Middle frontal gyrus (tissue), 1 donor: ENCODE measurements around the gene SEMA3D.

Experiments used
- DNase-seq: peaks from one replicate; pipeline ENCODE4 v3.0.0-alpha.2; 2015; ENCODE audit warnings: low spot score; ENCODE audit errors: extremely low spot score

The SEMA3D gene

DNA sequence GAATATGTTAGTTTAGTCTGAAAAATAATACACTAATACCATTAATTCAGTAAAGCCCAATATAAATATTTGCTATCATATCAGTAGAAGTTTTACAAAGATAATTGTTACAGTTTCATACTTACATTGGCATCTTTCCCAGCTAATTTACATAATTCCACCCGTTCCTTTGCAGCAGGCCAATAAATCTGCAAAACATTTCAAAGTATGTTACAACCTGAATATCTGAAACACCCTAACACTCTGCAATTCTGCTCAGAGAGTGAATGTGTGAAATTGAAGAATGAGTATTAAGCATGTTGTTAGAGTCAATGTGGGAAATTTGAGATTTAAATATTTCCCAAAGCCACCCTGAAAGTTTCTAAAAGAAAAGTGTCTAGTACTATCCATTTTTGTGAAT lies 105.5 kb downstream of the SEMA3D start:
- no peak for DNase-seq

DNA sequence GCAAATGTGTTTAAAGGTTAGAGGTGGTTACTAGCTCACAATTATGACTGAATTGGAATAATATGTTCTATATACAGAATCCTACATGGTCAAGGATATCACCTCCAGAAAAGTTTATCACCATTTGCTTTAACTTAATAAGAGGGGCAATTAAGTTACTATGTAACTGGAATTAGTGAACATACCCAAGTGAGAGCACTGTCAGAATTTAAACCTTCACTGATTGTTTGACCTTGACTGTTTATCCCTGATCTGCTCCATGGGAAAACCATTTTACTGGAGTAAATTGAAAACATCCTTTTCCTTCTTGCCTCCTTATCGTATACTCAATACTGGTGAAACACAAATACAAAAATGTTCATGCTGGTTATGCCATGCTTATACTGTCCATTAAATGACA lies 107.4 kb downstream of the SEMA3D start:
- no peak for DNase-seq

DNA sequence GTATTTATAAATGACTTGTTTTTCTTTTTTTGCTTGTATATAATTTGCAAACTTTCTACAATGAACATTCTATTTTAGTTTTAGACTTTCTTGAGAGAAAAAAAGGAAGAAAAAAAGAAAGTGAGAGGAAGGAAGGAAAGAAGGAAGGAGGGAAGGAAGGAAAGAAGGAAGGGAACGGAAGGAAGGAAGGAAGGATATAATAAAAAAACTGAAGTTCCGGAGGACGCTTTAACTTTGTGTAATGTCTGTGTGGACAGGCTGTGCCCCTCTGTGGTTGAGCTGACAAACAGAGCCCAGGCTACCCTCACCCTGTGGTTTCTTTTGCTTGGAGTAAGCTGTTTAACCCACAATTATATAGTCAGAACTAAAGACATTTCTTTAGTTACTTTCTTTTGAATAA lies 108.7 kb downstream of the SEMA3D start:
- no peak for DNase-seq

DNA sequence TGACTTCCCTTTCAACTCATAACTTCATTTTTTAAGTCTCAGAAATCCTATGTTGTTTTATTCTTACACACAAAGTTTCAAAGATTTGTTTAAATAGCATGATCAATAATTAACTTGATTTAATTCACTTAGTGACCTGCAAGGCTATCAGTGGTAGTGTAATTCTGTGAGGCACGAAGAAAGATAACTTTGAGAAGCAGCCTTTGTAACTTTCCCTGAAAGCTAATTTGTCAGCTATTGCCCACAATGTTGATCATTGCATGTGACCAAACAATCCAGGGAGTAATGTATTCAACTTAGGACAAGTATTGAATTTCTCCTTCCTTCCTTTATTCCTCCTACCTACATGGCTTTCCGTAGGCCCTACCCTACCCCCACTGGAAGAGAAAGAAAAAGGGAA lies 111.0 kb downstream of the SEMA3D start:
- DNase-seq = no peak

DNA sequence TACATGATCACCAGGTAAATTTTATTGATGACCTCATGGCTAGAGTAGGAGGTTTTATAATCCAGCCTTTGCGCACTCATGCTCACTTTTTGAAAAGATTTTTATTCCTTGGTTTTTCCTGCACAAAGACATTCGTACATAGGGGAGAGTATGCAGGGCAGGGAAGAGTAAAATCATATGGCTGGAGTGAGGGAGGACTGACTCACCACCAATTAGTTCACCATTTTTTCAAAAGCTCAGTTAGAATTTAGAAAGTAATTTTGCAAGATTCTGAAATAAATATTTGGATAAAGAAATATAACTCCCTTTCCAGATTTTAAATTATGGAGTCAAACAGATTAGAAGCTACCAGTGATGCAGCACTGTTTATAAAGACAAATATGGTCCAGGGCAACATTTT lies 111.9 kb downstream of the SEMA3D start:
- DNase-seq = no peak

DNA sequence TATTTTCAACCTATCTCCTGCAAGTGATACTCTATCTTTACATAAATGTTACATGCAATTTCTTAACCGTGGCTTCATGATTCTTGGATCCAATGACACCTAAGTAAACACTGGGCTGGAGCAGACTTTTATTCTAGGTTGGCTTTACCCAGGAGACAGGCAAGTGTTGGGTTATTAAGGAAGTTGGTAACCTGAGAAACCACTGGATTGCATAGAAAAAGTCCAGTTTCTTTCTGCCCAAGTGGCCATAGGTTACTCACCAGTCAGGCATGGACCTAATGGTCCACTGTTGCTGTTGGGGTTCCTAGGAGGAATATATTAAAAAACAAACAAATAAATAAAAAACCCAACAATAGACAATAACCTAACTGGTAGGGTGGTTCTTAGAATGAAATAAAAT lies 112.8 kb downstream of the SEMA3D start:
- DNase-seq = no peak

DNA sequence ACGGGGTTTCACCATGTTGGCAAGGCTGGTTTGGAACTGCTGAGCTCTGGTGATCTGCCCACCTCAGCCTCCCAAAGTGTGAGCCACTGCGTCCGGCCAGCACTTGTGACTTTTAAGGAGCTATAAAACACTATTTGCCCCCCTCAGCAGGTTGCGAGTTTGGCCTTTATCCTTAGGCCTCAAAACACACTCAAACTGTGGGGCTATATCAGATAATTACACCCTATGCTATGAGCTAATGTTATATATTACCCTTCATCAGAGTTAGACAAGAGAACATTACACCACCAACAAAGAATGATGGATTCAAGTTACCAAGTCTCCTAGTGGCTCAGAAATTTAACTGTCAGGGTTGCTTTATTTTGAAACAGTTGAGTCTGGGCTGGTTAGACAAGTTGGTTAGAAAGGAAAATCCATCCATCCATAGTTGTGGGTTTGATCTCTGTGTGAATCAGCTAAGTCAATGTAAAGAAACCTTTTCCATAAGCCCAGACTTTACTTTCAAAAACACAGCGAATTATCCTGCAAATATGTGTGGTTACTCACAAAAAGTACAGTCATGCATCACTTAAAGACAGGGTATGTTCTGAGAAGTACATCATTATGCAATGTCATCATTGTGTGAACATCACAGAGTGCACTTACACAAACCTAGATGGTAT lies 115.8 kb downstream of the SEMA3D start:
- DNase-seq = no peak

DNA sequence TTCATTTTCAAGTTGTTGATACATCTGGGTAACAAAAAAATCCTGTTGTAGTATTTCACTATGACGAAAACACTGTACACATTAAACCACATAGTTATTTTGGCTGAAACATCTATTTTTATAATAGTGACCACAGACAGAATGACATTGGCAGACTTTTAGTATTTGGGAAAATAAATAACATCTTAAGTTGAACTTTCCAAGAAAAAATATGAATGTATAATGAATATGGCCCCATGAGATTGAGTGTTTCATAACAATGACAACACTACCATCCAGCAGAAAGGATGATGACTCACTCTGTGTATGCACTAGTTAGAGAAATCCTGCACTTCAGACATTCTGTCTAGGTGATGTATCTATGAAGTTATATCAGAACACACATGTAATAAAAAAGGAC lies 118.1 kb downstream of the SEMA3D start:
- DNase-seq = no peak

DNA sequence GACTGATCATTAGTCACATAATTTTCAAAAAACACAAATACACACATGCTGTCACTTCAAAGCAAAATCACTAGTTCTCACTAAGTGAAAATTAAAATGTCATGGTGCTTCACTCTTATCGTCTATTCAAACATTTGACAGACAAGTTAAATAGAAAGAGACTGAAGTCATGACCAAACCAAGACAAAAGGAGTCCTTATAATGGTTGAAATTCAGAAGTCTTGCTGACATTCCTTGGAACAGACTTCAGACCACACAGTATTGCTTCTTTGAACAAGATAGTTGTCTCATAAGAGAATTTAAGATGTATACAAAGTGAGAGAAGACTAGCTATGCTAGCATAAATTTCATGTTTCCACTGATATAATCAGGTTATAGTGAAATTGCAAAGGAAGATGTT lies 119.5 kb downstream of the SEMA3D start:
- no peak for DNase-seq

DNA sequence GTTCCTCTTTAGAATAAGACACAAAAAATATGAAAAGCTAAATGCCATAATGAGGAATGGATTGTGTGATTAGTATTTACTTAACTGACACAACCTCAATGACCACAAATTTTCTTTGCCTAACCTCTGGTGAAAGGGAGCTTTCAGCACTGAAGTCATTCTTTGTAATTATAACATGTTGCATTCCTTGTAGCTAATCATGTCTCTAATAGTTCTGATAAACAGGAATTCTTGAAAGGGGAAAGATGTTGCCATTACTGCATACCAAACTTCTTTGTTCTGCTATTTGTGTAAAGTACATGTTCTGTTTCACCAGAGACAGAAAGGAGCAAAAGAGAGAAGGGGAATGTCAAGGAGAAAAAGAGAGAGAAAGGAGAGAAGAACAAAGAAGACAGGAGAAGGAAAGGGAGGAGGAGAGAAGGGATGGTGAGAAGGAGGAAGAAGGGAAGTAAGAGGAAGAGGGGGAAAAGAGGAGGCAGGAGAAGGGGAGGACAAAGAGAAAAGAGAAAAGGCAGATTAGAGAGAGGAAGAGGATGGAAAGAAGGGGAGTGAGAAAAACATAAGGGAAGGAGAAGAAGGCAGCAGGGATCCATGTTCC lies 120.9 kb downstream of the SEMA3D start:
- DNase-seq = no peak

DNA sequence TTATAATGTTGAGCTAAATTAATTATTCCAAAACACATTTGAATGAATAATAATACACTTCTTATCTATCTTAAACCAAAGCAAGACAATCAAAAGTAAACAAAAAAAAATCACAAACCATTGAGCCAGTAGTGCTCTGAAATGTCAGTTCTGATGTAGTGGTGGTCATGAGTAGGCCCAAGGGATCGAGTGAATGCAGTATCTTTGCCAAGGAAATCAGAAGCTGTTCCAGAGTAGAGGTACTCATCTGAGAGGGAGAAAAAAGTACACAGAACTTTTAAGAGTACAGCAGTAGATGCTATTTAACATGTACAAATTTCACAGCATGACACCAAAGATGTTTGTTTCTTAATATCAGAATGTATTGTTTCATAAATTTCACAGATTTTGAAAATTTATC lies 121.5 kb downstream of the SEMA3D start:
- DNase-seq = no peak

DNA sequence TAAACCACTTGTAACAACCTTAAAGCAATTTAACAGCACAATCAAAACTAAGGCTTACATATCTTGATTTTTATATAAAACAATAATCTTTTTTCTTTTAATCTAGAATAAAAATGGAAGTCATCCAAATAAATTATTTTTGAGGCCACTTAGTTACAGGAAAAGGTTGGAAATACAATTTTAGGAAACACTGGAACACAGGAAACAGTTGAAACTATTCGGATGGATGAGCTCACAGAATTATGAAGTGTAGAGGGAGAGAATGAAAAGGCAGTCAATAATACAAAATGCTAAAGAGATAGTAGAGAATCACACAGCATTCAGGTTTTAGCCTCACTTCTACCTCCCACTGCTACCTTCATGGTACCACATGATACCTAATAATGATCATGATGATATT lies 124.2 kb downstream of the SEMA3D start:
- DNase-seq = no peak

DNA sequence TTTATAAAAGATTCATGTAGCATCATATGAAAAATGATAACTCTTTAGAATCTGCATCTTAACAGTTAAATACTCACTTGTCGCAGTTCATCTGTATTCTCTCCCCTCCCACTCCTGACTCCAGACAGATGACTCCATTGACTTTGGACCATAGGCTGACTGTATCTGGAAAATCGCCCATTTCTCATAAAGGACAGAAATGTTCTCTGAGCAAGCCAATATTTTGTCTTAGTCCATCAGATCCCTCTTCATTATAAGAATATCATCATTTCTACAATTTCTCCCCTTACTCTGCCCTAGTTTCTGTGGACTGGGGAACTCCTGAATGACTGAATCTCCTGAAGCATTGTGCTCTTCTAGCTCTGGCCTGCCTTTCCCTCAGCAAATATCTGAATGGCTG lies 125.4 kb downstream of the SEMA3D start:
- DNase-seq = no peak

DNA sequence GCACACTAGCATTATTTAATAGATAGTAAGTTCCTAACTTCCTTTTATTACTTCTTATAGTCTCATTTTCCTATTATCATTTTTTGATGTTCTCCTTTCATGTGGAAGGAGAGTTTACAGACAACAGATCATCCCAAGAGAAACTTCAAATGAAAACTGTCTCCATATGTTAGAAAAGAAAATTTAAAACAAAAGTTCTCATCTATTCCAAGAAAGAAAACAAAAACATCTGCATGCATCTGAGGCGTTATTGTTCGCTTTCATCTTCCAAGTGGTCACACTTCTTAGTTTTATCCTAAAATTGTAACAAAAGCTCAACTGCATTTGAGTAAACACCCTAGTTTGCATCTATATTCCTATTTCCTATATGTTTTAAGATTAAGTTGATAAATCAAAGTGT lies 126.2 kb downstream of the SEMA3D start:
- no peak for DNase-seq

DNA sequence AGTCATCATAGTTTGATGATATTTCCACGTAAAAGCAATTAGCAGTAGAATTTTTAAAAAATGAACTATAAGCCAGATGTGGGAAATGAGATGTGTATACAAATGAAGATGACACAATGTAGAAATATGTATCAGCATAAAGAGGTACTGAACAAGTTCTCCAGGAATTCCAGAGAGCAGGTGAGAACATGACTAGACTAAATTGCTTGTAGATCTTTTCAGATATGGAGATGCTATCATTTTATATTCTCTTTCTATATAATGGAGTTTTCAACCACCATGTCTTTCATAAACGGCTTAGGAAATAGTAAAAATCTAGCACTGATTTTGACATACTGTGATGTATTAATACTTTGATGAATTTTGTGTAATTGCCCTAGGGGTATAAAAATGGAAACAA lies 130.9 kb downstream of the SEMA3D start:
- no peak for DNase-seq

DNA sequence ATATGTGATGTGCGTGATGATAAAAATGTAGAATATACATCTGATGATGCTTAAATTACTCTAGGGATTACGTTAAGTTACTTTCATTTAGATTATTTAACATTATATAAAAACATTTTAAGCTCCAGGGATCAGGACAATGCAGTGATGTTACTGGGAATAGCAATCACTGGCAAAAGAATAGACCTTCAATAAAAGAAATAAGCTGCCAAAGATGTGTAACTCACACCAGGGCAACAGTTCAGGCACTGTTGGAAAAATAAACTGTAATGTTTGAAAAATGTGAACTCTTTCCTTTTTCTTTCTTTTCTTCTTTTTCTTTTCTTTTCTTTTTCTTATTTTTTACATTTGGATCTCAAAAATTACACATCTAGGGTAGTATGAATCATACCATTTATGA lies 131.7 kb downstream of the SEMA3D start:
- DNase-seq = no peak

DNA sequence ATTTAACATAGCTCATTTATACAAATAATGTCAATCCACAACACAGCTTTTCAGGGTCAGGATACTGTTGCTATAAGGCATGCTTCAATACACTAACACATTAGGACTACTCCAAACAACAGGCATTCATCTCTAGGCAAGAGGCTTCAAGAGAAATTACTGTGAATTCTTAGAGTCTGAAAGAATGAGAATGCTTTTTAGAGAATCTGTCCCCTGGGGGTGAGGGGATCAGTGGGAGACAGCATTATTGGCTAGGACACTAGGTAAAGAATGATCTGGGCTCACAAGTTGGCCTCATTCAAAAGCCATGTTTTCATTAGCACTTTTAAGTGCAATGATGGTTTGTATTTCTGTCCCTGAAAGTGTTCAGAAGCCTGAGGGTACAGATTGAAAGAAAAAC lies 132.6 kb downstream of the SEMA3D start:
- no peak for DNase-seq

DNA sequence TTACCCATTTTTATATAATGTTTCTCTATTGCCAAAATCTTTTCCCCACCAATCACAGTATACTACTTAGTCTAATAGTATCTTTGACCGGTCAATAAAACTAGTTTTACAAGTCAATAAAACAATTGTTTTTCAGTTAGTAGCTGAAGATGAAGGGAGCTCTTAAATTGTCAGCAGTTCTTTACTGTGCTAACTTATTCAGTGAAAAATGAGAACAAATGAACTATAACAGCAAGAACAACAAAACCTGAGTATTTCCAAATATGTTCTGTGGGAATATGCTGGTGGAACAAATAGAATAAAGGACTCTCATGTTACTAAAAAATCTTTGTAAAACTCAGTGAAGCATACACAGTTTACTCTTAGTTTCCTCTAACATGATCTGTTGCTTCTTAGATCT lies 134.0 kb downstream of the SEMA3D start:
- no peak for DNase-seq

DNA sequence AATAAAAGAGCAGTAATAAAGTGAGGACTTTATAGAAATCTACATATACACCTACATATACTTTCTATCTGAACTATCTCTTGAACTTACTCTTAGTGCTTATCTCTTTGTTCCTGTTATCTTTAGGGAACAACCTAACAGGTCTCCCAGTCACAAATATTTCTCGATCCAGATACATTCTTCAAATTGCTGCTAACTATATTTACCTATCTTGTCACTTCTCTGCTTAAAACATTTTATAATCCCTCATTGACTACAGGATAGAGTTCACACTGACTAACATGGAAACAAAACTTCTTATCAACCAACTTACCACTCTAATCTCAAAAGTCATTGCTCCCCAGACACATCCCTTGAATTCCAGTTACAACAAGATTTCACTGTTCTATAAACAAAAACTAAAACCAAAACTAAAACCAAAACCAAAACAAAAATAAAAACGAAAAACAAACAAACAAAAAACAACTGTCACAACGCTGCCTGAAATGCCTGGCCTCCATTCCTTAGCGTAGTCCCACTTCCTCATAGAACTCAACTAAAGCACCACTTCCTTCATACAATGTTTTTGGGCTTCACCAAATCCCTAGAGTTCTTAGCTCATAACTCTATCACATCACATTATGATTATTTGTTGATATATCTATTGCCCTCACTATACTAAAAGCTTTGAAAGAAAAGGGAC lies 134.7 kb downstream of the SEMA3D start:
- DNase-seq = no peak

DNA sequence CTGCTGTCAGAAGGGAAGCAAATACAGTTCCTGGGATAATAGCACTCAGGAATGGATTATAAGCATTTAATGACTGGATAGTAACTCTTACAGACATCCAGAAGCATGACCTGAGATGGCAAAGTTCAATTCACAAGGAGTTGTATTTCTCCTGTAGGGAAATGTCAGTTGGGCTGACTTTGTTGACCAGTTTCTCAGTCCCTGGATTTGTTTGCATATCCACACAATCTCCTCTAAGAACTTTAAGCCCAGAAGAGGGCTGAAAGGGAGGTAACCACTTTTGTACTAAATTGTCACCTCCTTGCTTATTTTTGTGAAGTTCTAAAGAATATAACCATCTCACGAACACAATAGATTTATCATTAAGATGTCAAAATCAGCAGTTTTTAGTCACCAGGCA lies 140.3 kb downstream of the SEMA3D start:
- no peak for DNase-seq

DNA sequence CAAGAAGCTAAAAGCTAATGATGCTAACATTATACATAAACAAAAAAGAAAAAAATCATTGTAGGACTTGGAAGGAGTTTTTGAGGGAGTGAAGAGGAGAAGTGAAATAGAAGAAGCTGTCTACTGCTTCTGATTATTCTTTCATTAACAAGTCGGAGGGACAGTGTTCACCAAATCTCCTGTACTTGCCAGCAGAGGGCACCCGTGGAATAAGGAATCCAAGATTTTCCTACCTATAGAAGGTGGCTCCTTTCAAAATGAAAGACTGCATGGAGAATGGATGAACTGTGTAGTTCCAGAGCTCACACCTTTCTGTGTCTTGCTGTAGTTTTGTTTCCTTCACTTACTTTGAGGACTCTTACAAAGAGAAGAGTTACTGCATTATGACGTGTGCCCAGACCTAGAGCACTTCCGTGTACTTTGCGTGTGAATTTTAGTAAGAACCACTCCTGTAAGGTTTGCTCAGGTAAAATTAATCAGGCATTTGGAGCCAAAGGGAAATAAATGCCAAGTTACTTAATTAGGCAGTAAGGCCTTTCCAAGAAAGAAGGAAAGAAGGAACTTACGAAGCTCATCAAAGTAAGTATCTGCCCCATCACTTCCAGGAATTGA lies 145.1 kb downstream of the SEMA3D start:
- DNase-seq = peak; percentile 40

DNA sequence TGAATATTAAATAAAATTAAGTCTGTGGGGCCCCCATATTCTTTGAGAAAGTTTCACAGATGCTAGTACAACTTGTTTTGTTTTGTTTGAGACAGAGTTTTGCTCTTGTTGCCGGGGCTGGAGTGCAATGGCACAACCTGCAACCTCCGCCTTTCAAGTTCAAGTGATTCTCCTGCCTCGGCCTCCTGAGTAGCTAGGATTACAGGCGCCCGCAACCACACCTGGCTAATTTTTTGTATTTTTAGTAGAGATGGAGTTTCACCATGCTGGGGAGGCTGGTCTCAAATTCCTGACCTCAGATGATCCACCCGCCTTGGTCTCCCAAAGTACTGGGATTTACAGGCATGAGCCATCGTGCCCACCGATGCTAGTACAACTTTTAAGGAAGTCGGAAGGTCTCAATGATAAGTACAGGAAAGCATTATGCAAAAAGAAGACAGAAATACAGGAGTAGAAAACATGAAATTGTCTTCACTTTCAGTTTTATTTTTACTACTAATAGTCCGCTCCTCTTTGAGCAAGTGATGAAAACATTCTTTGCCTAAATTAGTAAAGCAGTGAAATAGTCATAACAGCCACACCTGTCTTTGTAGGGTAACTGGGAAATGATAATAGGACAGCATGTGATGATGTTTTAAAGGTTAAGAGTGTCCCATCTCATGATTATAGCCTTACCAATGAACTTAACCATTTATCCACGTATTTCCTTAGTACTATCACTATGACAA lies 147.5 kb downstream of the SEMA3D start:
- no peak for DNase-seq
